Liver (tissue), 9 donors: ENCODE measurements around the gene DCC. TPM values are rescaled to one million over a fixed set of nuclear protein-coding genes. Genes with fewer than 3 reads are reported as not detected.

Experiments
- DNase-seq: peaks from one replicate; pipeline ENCODE4 v3.0.0-alpha.2; 2017; ENCODE audit warnings: low spot score
- H3K27ac ChIP-seq, 2 donors: one replicate each; pipeline ENCODE4 v1.7.0; 2013; ENCODE audit warnings: inconsistent platforms in 2 of 2, low read length in 2 of 2, control low read depth in 1 of 2, low read depth in 1 of 2, mild to moderate bottlenecking in 1 of 2
- H3K27me3 ChIP-seq, 4 donors: one replicate each; pipeline versions ENCODE4 v1.6.1 to v1.7.0; 2013; ENCODE audit warnings: low read length in 3 of 4, inconsistent platforms in 1 of 4, mild to moderate bottlenecking in 1 of 4, moderate library complexity in 1 of 4; ENCODE audit not compliant: control insufficient read depth in 4 of 4, insufficient read depth in 4 of 4
- H3K36me3 ChIP-seq, 4 donors: one replicate each; pipeline versions ENCODE4 v1.6.1 to v1.7.0; 2013; ENCODE audit warnings: low read length in 3 of 4, mild to moderate bottlenecking in 3 of 4, low read depth in 1 of 4, moderate library complexity in 1 of 4; ENCODE audit not compliant: control insufficient read depth in 4 of 4, insufficient read depth in 3 of 4
- H3K4me1 ChIP-seq, 4 donors: one replicate each; pipeline versions ENCODE4 v1.6.1 to v1.7.0; 2013; ENCODE audit warnings: low read length in 3 of 4, mild to moderate bottlenecking in 3 of 4, moderate library complexity in 1 of 4; ENCODE audit not compliant: control insufficient read depth in 4 of 4, insufficient read depth in 4 of 4
- H3K4me3 ChIP-seq, 3 donors: one replicate each; pipeline versions ENCODE4 v1.6.1 to v1.7.0; 2013; ENCODE audit warnings: low read length in 3 of 3, control low read depth in 1 of 3, low read depth in 1 of 3, mild to moderate bottlenecking in 1 of 3
- H3K9ac ChIP-seq, 2 donors: one replicate each; pipeline ENCODE4 v1.7.0; 2013; ENCODE audit warnings: low read length in 2 of 2, mild to moderate bottlenecking in 2 of 2, moderate library complexity in 2 of 2, control low read depth in 1 of 2, low read depth in 1 of 2
- H3K9me3 ChIP-seq, 4 donors: one replicate each; pipeline versions ENCODE4 v1.6.1 to v1.7.0; 2013; ENCODE audit warnings: low read length in 3 of 4; ENCODE audit not compliant: control insufficient read depth in 4 of 4
- ATF3 ChIP-seq: IDR thresholded peaks from 2 replicates; pipeline ENCODE4 v1.6.1; 2016; ENCODE audit warnings: antibody characterized with exemption
- EGR1 ChIP-seq, 2 donors: IDR thresholded peaks; 2 replicates each; pipeline ENCODE4 v1.6.1; 2016 to 2018; ENCODE audit warnings: antibody characterized with exemption in 2 of 2, low read depth in 2 of 2
- FOXA1 ChIP-seq: IDR thresholded peaks from 2 replicates; pipeline ENCODE4 v1.6.1; 2016; ENCODE audit warnings: antibody characterized with exemption
- HNF4A ChIP-seq, 2 donors: conservative IDR thresholded peaks; 2 replicates each; pipeline ENCODE4 v1.6.1; 2016; ENCODE audit warnings: antibody characterized with exemption in 2 of 2, mild to moderate bottlenecking in 2 of 2
- JUND ChIP-seq, 2 donors: IDR thresholded peaks; 2 replicates each; pipeline ENCODE4 v1.6.1; 2016; ENCODE audit warnings: antibody characterized with exemption in 2 of 2
- NR2F2 ChIP-seq: IDR thresholded peaks from 2 replicates; pipeline ENCODE4 v1.6.1; 2016; ENCODE audit warnings: antibody characterized with exemption
- REST ChIP-seq: IDR thresholded peaks from 2 replicates; pipeline ENCODE4 v1.6.1; 2016; ENCODE audit warnings: antibody characterized with exemption, mild to moderate bottlenecking
- RXRA ChIP-seq, 2 donors: IDR thresholded peaks; 2 replicates each; pipeline ENCODE4 v1.6.1; 2017 to 2018; ENCODE audit warnings: antibody characterized with exemption in 2 of 2, mild to moderate bottlenecking in 1 of 2
- TAF1 ChIP-seq: conservative IDR thresholded peaks from 2 replicates; pipeline ENCODE4 v1.6.1; 2016; ENCODE audit warnings: antibody characterized with exemption, mild to moderate bottlenecking
- YY1 ChIP-seq: IDR thresholded peaks from 2 replicates; pipeline ENCODE4 v1.6.1; 2016; ENCODE audit warnings: antibody characterized with exemption, mild to moderate bottlenecking
- WGBS: extraction: QIAGEN DNeasy Blood & Tissue Kit; methylation state at CpG from one replicate; pipeline ENCODE4 v1.1.7; 2013; 5-methylcytosine and 5-hydroxymethylcytosine counted together
- polyA plus RNA-seq, 2 donors: library from polyadenylated mRNA; stranded (reverse) in 1 of 2; unstranded in 1 of 2; fragments of 200-250 nt in 1 of 2; fragments of >200 nt in 1 of 2; fragmentation: Nextera tagmentation in 1 of 2; extraction: Ambion mirVana in 1 of 2; gene quantifications; one replicate each; pipeline versions ENCODE4 v1.2.1 to v1.2.3, GENCODE V29; 2013 to 2015
- total RNA-seq, 2 donors: library from RNA; depleted of rRNA; stranded (reverse); fragments of >200 nt; gene quantifications; one replicate each; pipeline ENCODE4 v1.2.3, GENCODE V29; 2014
- TF ChIP-seq, protein P1 (sequence below): IDR thresholded peaks from 2 replicates; pipeline ENCODE4 v1.6.1; 2016; ENCODE audit warnings: antibody characterized with exemption
- donor health status: healthy.
- donor health status: healthy.
- donor health status: healthy.
- donor health status: healthy.
- donor health status: healthy.

The DCC gene
- total and polyA plus RNA-seq, 4 donors: under 0.01 to 0.03 TPM; not detected in 2

GRCh38 chr18:52610451-52611115, 270.6 kb downstream of the DCC start (continued):
- TF ChIP-seq FOXA1: no peak
- TF ChIP-seq RXRA (IDR thresholded peaks at IDR 0.05): no peak

DNA sequence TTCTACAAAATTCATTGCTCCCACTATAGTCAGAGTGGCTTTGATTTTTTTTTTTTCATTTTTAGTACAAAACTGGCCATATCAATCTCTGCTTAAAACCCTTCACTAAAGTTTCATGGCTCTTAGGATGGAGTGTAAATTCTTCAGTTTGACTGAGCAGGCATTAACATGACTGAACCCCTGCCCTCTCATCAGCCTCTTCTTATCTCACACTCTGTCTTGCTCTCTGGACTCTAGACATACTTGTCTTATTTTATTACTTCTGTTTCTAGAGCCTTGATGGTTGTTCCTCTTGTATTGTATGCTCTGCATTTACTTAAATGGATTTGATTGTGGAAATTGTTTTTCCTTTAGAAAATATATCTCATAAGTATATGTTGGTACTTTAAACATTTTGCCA, 272.4 kb downstream of the DCC start:
- no peaks in the 10 kb centered on the region for H3K9me3 ChIP-seq
- peaks cover 0 to 2% (median 0%) of the 10 kb centered on the region in 4 donors for H3K27me3 ChIP-seq
- TF ChIP-seq TAF1 (no peak), FOXA1 (no peak), EGR1 (IDR thresholded peaks at IDR 0.05; ENCODE audit: low read depth in 2 of 2) (no peak)
- no peak overlapping the region for H3K4me3 ChIP-seq
- no peak overlapping the region for H3K27ac ChIP-seq
- H3K4me1 ChIP-seq: no peaks in the 10 kb centered on the region
- H3K9ac ChIP-seq: no peak overlapping the region
- no peak for DNase-seq
- H3K36me3 ChIP-seq: no peaks in the 10 kb centered on the region

- no peak overlapping the region for H3K9ac ChIP-seq
- no peaks in the 10 kb centered on the region for H3K27me3 ChIP-seq
- 57% methylated on average over 2 of the region's 2 CpGs for WGBS
- H3K27ac ChIP-seq: no peak overlapping the region
- H3K4me3 ChIP-seq: no peak overlapping the region
- no peaks in the 10 kb centered on the region for H3K9me3 ChIP-seq
- DNase-seq: no peak
- no peaks in the 10 kb centered on the region for H3K36me3 ChIP-seq
- TF ChIP-seq FOXA1: no peak
- no peak for TF ChIP-seq EGR1 (IDR thresholded peaks at IDR 0.05; ENCODE audit: low read depth in 2 of 2)
- TF ChIP-seq RXRA (IDR thresholded peaks at IDR 0.05): no peak
- TF ChIP-seq YY1: no peak
- TF ChIP-seq, protein P1, sequence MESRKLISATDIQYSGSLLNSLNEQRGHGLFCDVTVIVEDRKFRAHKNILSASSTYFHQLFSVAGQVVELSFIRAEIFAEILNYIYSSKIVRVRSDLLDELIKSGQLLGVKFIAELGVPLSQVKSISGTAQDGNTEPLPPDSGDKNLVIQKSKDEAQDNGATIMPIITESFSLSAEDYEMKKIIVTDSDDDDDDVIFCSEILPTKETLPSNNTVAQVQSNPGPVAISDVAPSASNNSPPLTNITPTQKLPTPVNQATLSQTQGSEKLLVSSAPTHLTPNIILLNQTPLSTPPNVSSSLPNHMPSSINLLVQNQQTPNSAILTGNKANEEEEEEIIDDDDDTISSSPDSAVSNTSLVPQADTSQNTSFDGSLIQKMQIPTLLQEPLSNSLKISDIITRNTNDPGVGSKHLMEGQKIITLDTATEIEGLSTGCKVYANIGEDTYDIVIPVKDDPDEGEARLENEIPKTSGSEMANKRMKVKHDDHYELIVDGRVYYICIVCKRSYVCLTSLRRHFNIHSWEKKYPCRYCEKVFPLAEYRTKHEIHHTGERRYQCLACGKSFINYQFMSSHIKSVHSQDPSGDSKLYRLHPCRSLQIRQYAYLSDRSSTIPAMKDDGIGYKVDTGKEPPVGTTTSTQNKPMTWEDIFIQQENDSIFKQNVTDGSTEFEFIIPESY: no peak
- TF ChIP-seq ATF3: no peak
- no peak for TF ChIP-seq JUND (IDR thresholded peaks at IDR 0.05)
- no peak for TF ChIP-seq REST
- TF ChIP-seq TAF1: no peak
- TF ChIP-seq NR2F2: no peak
- no peak for TF ChIP-seq HNF4A (conservative IDR thresholded peaks at IDR 0.05)
- no peaks in the 10 kb centered on the region for H3K4me1 ChIP-seq
These were observed 275.3 kb downstream of the DCC start for GRCh38 chr18:52615321-52615720.
